Heart right ventricle (tissue), 16 donors: Measurements from ENCODE around the gene DENND1C. TPM values are rescaled to one million over a fixed set of nuclear protein-coding genes. Genes with fewer than 3 reads are reported as not detected.

Experiments used
- ATAC-seq, 8 donors: fragments of 200-7000 bp; cut with Tn5 transposase; one replicate each; pipeline ENCODE4 v1.9.1; 2020; ENCODE audit warnings: mild to moderate bottlenecking in 8 of 8, moderate library complexity in 8 of 8, moderate number of reproducible peaks in 1 of 8
- DNase-seq, 2 donors: peaks; one replicate each; pipeline ENCODE4 v3.0.0-alpha.2; 2020
- H3K27ac ChIP-seq, 10 donors: fragments of 200-600 bp; sonication (generic) in 2 of 10; one replicate each; pipeline versions ENCODE4 v1.5.0 to v1.8.0; 2020 to 2022; ENCODE audit warnings: mild to moderate bottlenecking in 3 of 10
- H3K27me3 ChIP-seq, 7 donors: fragments of 200-600 bp; one replicate each; pipeline ENCODE4 v1.8.0; 2021 to 2022; ENCODE audit warnings: mild to moderate bottlenecking in 2 of 7
- H3K36me3 ChIP-seq, 9 donors: fragments of 200-600 bp; sonication (generic) in 1 of 9; one replicate each; pipeline versions ENCODE4 v1.5.0 to v1.8.0; 2020 to 2022; ENCODE audit warnings: mild to moderate bottlenecking in 2 of 9
- H3K4me1 ChIP-seq, 9 donors: fragments of 200-600 bp; sonication (generic) in 1 of 9; one replicate each; pipeline versions ENCODE4 v1.5.0 to v1.8.0; 2020 to 2022; ENCODE audit warnings: mild to moderate bottlenecking in 4 of 9
- H3K4me3 ChIP-seq, 10 donors: fragments of 200-600 bp; sonication (generic) in 2 of 10; one replicate each; pipeline versions ENCODE4 v1.5.0 to v1.8.0; 2020 to 2022; ENCODE audit warnings: mild to moderate bottlenecking in 7 of 10, moderate library complexity in 2 of 10
- H3K9me3 ChIP-seq, 11 donors: fragments of 200-600 bp in 10 of 11; sonication (generic) in 2 of 11; one replicate each; pipeline versions ENCODE4 v1.5.0 to v1.8.0; 2013 to 2022; ENCODE audit warnings: mild to moderate bottlenecking in 2 of 11, control low read depth in 1 of 11, moderate library complexity in 1 of 11
- WGBS, 2 donors: extraction: QIAGEN DNeasy Blood & Tissue Kit; methylation state at CpG; one replicate each; pipeline ENCODE4 v1.1.7; 2013; ENCODE audit warnings: inconsistent platforms in 1 of 2; 5-methylcytosine and 5-hydroxymethylcytosine counted together
- intact Hi-C, 10 donors: fragments of 100-400 bp; cut with DNase I; formaldehyde crosslinking; loops; one replicate each; pipeline versions ENCODE4 v1.11.1 to v1.14.2; 2022
- polyA plus RNA-seq, 2 donors: library from polyadenylated mRNA; stranded (reverse); fragments of 200-250 nt; gene quantifications; one replicate each; pipeline ENCODE4 v1.2.3, GENCODE V29; 2013
- total RNA-seq, 10 donors: library from RNA; stranded (reverse); fragmentation: NEBNext Ultra II Directional in 3 of 10; extraction: Animal tissue kit (Norgen Biotek cat#: 25700) in 3 of 10; gene quantifications; one replicate each; pipeline versions ENCODE4 v1.2.1 to v1.2.4, GENCODE V29; 2021 to 2023
- TF ChIP-seq, protein P1 (sequence below), 9 donors: fragments of 200-600 bp; sonication (generic) in 2 of 9; IDR thresholded peaks; one replicate each; pipeline versions ENCODE4 v1.5.0 to v1.8.0; 2021 to 2022; ENCODE audit warnings: antibody characterized with exemption in 9 of 9, mild to moderate bottlenecking in 5 of 9, moderate library complexity in 1 of 9
- donor health status: Arrhythmogenic right ventricular cardiomyopathy.
- donor health status: ischemic (EF 13 %, LVEDD 7.1; RV severe dilation, severe dysfunction).
- donor health status: healthy with polysubstance abuse.
- donor health status: DM: no; HTN: yes; CAD: no.
- donor health status: DM: no; HTN: no; CAD: no.
- donor health status: ischemic (EF 25% LVEDD 6.9; RV normal size, moderate dysfunction).
- donor health status: ischemic (EF 25% LVEDD 5.7; RV mildly dilated, moderate dysfunction).
- donor health status: healthy.
- donor health status: DM: yes; HTN: yes; CAD: no.
- donor health status: Ischemic cardiomyopathy.
- donor health status: ischemic (EF 35%, LVEDD 5.7; RV mildly dilated, moderate dysfunction).
- donor health status: nonischemic (EF 11% LVEDD 7.7; RV severe dilation, severe dysfunction).
- donor health status: DM: yes; HTN: yes; CAD: no.
- donor health status: PGD.
- donor health status: ischemic (EF 29% LVEDD 5.4; RV normal size, mild dysfunction).
- donor health status: nonischemic (EF 23%, LVEDD 6.1; RV moderate dilation, normal function).

DENND1C gene
- total and polyA plus RNA-seq, 12 donors, result 0.09 to 4.0 (median 0.69) TPM

- intact Hi-C loops, result no loop called here
- ATAC-seq (no peak), DNase-seq (no peak)
- Histone ChIP-seq H3K4me3 (no peak overlapping the region), H3K9me3 (no peaks in the 10 kb centered on the region), H3K4me1 (peaks cover 0 to 25% (median 17%) of the 10 kb centered on the region in 9 donors), H3K27ac (no peak overlapping the region), H3K36me3 (no peaks in the 10 kb centered on the region), H3K27me3 (peaks cover 0 to 23% (median 12%) of the 10 kb centered on the region in 7 donors)
- WGBS, 2 donors, result 80 to 85% methylated on average over 6 of the region's 6 CpGs
- TF ChIP-seq, protein P1, sequence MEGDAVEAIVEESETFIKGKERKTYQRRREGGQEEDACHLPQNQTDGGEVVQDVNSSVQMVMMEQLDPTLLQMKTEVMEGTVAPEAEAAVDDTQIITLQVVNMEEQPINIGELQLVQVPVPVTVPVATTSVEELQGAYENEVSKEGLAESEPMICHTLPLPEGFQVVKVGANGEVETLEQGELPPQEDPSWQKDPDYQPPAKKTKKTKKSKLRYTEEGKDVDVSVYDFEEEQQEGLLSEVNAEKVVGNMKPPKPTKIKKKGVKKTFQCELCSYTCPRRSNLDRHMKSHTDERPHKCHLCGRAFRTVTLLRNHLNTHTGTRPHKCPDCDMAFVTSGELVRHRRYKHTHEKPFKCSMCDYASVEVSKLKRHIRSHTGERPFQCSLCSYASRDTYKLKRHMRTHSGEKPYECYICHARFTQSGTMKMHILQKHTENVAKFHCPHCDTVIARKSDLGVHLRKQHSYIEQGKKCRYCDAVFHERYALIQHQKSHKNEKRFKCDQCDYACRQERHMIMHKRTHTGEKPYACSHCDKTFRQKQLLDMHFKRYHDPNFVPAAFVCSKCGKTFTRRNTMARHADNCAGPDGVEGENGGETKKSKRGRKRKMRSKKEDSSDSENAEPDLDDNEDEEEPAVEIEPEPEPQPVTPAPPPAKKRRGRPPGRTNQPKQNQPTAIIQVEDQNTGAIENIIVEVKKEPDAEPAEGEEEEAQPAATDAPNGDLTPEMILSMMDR (IDR thresholded peaks at IDR 0.05), result no peak
Observed at GRCh38 chr19:6522712-6523111, 41.1 kb upstream of the DENND1C start.

- TF ChIP-seq, protein P1 (IDR thresholded peaks at IDR 0.05), result no peak
- Histone ChIP-seq H3K36me3 (no peaks in the 10 kb centered on the region), H3K27me3 (peaks cover 0 to 23% (median 12%) of the 10 kb centered on the region in 7 donors), H3K9me3 (no peaks in the 10 kb centered on the region), H3K27ac (no peak overlapping the region), H3K4me3 (no peak overlapping the region), H3K4me1 (peaks cover 0 to 30% (median 22%) of the 10 kb centered on the region in 9 donors)
- WGBS, 2 donors, result 48 to 56% methylated on average over 20 of the region's 20 CpGs
- DNase-seq (no peak), ATAC-seq (no peak)
- intact Hi-C loops, result no loop called here
Observed at GRCh38 chr19:6521718-6522646, 40.4 kb upstream of the DENND1C start.

GRCh38 chr19:6519289-6519688 lies 37.7 kb upstream of the DENND1C start:
- 53 to 56% methylated on average over 2 of the region's 2 CpGs for WGBS, 2 donors
- no peak overlapping the region for H3K4me3 ChIP-seq
- peaks cover 0 to 38% (median 18%) of the 10 kb centered on the region in 9 donors for H3K4me1 ChIP-seq
- no peak for DNase-seq
- no peak overlapping the region for H3K27ac ChIP-seq
- H3K27me3 ChIP-seq, result peaks cover 0 to 23% (median 12%) of the 10 kb centered on the region in 7 donors
- no peaks in the 10 kb centered on the region for H3K36me3 ChIP-seq
- H3K9me3 ChIP-seq, result no peaks in the 10 kb centered on the region
- TF ChIP-seq, protein P1 (IDR thresholded peaks at IDR 0.05), result no peak
- intact Hi-C loops, result loop anchor here in 9 of 10 donors (5.0 to 10.0 kb wide), 6 partner anchors 113 to 346 kb away; partner anchors contain the start of genes GPR108 (in 3 of the 9) and TRIP10 (in 3 of the 9)
- ATAC-seq, result no peak

GRCh38 chr19:6518145-6518911 lies 36.7 kb upstream of the DENND1C start:
- peaks cover 0 to 38% (median 12%) of the 10 kb centered on the region in 9 donors for H3K4me1 ChIP-seq
- TF ChIP-seq, protein P1 (IDR thresholded peaks at IDR 0.05), result no peak
- H3K27ac ChIP-seq, result no peak overlapping the region
- ATAC-seq, result no peak
- H3K9me3 ChIP-seq, result no peaks in the 10 kb centered on the region
- peaks cover 0 to 23% (median 12%) of the 10 kb centered on the region in 7 donors for H3K27me3 ChIP-seq
- no peak overlapping the region for H3K4me3 ChIP-seq
- no peak for DNase-seq
- H3K36me3 ChIP-seq, result no peaks in the 10 kb centered on the region
- WGBS, 2 donors, result 49 to 56% methylated on average over 14 of the region's 14 CpGs
- intact Hi-C loops, result loop anchor here in 9 of 10 donors (5.0 to 10.0 kb wide), 6 partner anchors 114 to 346 kb away; partner anchors contain the start of genes GPR108 (in 3 of the 9) and TRIP10 (in 3 of the 9)
